RKO (cell line): ENCODE results near the gene NXPH4.

ENCODE experiments used
- DNase-seq: peaks from one replicate; pipeline ENCODE4 v3.0.0-alpha.2; 2016; ENCODE audit warnings: low spot score

Gene NXPH4

DNA sequence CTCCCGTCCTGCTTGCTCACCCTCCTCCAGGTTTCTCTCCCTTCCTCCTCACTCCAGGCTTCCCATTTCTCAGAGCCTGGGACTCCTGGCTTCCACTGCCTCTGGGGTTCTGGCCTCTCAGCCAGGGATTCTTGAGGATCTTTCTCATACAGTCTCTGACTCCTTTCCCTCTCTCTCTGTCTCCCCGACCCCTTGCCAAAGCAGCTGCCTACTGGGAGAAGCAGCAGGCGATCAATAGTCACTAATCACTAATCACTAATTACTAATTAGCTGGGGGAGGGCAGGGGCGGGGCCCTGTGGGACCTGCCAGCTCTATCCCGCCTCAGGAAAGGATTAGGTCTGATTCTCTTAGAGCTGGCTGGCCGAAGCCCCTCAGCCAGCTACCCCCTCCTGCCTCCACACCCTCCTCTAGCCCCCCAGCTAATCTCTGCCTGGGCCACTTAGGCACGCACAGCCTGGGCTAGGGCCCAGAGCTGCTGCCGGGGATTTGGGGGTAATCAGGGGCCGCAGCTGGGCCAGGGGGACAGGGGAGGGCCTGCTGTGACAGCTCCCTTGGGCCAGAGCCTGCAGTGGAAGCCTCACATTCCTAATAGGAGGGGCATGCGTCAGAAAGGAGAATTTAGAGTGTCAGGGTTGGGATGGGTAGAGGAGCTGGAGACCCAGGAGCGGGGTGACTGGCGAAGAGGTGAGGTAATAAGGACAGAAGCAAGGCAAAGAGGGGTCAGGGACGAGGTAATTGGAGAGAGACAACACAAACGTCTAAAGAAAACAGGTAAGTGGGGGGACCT is 2.8 kb downstream of the NXPH4 start:
- DNase-seq: no peak

DNA sequence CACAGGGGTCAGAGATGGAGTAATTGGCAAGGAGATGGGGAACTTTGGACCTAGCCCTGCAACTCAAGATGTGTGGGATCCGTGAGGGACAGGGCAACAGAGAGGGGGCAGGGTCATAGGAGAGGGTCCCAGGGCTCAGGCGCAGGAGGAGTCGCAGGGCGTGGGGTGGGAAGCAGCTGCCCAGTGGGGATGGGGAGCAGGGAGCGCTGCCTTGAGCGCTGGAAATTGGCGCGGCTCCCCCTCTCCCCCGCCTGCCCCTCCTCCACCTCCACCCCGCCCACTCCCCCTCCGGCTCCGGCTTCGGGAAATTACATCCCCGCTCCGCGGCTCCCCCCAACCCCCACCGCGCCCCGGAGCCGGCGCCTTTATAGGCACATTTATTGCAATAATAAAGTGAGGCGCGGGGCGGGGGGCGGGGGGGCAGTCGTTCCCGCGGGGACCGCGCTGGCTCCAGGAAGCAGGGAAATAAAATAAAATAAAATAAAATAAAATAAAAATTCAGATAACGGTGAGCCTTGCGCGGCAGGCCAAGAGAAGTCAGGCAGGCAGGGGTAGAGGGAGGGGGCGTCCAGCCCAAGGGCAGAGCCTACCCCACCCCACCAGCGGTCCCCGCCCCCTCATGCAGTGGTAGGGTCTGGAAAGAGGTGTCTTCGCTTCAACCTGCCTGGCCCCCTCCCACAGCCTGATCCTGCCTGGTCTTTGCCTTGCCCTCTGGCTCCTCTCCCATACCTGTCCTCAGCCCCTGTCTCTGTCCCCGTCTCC is 3.6 kb downstream of the NXPH4 start:
- no peak for DNase-seq

DNA sequence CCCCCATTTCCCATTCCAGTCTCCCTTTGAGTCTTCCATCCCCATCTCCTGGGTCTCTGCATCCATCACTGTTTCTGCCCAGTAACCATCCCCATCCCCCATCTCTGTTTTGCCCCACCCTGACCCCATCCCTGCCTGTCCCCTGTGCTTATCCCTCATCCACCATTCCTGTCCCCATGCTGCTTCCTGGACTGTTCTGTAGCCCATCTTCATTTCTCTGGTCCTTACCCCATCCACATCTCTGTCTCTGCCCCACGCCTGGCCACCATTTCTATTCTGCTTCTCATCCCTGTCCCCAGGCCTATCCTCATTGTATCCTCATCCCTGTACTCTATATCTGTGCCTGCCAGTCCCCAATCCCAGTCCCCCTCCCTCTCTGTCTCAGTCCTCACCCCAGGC is 4.2 kb downstream of the NXPH4 start:
- no peak for DNase-seq

DNA sequence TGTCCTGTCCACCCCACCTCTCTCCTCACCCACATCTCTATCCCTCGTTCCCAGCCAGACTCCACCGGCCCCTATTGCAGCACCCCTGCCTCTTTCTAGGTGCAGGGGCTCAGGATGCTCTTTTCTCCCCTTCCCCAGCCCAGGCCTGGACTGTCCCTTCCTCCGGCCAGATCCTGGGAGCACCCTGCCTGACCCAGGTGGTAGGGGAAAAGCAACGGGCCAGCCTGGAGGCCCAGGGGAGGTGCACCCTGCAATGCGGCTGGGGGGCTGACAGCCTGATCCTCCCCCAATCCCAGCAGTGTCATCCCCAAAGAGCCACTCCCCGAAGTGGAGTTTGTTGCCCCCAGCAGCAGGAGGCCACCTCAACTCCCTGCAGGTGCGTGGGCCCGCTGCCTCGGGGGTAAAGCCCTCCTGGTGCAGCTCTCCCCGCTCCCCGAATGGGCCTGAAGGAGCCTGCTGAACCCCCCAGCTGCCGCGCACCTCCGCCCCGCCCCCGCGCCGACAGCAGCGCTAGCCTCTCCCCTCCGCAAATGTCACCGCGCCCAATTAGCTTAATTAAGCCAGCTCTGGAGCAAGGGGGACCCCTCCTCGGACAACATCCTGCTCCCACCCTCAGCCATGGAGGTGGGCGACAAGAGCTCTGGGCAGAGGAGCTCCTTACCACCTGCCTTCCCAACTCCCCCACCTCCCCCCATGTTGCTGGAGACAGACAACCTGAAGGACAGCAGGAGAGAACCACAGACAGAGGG is 4.7 kb downstream of the NXPH4 start:
- DNase-seq: no peak

DNA sequence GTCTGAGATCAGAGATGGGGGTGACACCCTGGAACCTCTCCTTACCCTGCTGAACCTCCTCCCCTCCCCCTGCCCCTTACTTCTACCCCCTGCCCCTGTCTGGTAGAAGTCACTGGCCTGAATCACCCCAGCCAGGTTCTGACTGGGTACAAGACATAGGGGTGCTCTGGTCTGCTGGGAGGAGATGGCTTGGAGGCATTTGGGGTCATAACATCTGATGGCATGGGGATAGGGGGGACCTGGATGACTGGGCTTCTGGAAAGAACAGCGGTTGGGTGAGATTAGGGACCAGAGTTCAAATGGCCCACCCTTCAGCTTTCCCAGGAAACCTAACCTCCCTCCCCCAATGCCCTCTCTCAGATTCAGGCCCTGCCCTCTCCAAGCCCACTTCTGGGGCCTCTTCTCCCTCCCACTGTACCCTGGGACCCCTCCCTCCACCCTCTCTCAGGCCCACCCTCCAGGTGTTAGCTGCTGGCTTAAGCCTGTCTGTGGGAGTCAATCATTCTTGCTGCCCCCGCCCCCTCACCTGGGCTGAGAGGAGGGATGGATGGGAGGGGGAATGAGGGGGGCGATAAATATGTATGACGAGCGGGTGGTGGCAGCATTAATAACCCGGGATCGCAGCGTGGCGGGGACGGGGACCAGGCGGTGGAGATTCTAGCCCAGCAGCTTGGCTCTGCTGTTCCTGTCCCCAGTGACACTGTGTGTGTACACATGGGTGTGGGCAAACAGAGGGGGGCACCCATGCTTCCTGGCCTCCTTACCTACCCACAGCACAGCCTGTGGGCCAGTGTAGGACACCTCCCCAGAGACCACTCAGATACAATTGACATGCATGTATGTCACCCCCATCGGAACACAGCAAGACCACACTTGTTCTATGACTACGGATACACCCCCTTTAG is 5.9 kb downstream of the NXPH4 start:
- no peak for DNase-seq

DNA sequence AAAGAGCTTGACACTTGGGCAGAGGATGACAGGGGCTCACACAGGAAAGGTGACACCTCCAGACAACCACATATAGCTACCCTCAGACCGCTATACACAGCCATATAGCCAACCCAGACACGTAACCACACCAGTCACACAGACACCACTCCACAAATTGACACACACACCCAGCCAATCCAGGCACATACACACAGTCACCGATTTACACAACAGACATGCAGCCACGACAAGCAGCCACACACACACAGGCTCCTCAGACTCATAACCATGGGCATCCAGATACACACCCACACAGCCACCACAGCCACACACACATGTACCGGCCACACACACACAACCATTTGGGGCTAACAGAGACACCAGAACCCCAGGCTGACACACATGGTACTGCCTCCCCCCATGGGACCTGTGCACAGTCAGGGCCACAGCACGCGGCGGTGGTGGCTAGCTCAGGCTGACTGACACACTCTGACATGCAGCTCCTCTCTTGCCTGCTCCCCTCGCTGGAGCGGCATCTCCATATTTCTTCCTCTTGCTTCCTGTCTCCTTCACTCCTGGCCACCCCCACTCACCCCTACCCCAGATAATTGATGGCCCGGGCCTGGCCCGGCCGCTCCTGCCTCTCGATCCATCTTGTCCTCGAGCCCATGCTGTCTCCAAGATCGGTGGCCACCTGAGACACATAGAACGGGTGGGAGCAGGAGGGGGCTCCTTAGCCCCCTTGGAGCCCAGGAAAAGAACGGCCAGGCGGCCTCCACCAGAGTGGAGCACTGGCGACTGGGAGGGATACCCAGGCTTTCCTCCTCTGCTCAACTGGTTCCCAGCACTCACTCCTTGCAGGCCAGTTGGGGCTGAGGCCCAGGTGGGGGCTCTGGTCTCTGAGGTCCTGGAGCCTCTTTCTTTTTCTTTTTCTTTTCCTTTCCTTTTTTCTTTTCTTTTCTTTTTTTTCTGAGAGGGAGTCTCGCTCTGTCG is 6.9 kb downstream of the NXPH4 start:
- no peak for DNase-seq

DNA sequence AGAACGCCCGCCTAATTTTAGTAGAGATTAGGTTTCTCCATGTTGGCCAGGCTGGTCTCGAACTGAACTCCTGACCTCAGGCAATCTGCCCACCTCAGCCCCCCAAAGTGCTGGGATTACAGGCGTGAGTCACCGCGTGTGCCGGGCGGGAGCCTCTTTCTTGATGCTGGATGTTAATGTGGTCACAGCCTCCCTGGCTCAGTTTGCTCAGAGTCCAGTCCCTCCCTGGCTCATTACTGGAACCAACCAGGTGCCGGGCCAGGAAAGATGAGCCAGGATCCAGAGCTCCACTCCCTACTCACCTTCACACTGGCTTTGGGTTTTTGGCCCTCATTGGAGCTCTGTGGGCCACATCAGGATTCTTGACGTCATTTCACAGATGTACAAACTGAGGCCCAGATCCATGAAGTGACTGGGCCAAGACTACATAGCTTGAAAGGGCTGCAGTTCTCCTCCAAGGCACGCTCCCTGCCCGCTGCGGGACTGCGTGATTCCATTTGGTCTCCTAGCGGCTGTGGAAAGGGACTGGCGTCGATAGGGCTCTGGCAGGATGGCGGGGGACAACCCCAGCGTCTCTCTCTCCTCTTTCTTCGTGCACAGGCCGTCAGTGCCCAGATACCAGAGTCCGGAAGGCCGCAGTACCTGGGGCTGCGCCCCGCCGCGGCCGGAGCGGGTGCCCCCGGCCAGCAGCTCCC is 7.8 kb downstream of the NXPH4 start:
- DNase-seq: no peak

DNA sequence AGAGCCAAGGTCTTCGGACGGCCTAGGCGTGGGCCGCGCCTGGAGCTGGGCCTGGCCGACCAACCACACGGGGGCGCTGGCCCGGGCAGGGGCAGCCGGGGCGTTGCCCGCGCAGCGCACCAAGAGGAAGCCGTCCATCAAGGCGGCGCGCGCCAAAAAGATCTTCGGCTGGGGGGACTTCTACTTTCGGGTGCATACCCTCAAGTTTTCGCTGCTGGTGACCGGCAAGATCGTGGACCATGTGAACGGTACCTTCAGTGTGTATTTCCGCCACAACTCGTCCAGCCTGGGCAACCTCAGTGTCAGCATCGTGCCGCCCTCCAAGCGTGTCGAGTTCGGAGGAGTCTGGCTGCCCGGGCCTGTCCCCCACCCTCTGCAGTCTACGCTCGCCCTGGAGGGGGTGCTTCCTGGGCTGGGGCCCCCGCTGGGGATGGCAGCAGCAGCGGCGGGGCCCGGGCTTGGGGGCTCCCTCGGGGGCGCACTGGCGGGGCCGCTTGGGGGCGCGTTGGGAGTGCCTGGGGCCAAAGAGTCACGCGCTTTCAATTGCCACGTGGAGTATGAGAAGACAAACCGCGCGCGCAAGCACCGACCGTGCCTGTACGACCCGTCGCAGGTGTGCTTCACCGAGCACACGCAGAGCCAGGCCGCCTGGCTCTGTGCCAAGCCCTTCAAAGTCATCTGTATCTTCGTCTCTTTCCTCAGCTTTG is 8.5 kb downstream of the NXPH4 start:
- no peak for DNase-seq

DNA sequence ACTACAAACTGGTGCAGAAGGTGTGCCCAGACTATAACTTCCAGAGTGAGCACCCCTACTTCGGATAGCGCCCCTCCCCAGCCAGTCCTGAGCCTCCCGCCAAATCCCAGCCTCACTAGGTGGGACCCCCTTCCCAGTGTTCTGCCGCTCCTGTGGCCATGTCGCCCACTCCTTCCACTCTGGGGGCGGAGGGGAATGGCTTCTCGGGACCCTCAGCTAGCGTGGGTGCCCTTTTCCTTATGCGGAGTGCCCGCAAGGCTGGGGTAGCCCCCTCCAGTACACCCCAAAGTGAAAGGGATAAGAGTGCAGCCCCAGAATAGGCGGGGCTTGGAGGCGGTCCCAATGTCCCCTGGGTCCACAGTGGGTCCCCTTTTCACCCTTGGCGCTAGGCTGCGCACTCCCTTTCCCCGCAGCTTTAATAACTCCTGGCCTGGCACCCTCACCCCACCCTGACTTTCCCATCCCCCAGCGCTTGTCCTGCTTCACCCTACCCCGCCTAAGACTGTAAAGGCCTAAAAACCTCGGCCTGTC is 9.2 kb downstream of the NXPH4 start:
- DNase-seq: no peak

DNA sequence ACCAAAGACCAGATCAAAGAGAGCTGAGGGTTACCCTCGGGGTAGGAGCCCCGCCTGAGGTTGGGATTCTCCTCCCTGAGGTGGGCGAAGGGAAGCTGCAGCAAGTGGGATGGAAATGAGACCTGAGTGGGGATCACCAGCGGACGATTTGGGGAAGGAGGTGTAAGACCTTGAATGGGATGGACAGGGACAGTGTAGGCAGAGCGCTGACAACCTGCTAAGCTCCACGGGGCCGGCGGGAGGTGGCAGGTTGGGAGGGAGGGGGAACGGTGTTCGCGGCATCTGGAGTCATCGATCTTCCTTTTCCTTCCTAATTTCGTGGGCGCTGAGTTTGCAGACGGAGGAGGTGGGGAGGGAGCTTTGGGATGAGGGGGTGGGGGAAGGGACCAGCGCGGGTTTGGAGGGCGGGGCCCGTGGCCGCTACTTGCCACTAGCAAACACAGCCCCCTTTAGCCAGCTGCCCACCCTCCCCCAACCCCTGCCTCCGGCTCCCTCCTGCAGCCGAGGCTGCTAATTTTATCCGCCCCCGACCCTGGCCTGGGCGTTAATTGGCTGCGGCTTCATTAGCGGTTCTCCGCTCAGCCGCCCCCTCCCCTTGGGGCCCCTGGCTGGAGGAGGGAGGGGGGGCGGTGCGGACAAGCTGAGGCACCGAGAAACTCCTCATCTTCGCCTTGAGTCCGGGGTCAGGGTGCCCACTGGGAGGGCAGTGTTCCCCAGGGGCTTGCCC is 10.2 kb downstream of the NXPH4 start:
- no peak for DNase-seq

DNA sequence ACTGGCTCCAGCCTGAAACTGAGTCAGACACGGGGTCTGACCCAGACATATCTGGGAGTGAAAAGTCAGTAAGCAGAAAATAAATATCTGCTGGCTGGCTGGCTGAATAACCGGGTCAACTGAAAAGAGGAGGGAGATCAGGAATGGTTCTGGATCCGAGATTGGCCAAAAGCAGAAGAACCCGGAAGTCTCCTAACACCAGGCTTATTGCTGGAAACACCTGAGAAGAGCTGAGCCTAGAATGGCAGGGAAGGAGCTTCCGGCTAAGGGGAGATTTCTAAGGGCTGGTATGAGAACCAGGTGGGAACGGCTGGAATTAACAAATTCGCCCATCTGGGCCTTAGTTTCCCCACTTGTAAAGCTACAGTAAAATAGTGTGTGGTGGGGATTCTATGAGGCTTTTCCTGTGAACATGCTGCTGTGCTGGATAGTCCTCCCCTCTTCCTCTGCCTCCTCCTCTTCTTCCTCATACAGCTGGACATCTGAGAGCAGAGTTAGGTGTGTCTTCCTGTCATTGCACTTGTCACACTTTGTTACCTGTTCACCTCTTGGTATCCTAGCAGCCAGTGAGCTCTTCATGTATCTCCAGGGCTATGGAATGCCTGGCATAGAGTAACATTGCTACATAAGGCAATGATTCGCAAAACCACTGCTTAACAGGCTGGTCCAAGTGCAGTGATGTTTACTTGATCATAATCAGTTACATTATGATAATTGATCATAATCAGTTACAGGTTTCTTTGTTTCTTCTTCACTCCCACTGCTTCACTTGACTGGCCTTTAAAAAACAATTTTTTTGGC is 10.9 kb downstream of the NXPH4 start:
- DNase-seq: no peak

DNA sequence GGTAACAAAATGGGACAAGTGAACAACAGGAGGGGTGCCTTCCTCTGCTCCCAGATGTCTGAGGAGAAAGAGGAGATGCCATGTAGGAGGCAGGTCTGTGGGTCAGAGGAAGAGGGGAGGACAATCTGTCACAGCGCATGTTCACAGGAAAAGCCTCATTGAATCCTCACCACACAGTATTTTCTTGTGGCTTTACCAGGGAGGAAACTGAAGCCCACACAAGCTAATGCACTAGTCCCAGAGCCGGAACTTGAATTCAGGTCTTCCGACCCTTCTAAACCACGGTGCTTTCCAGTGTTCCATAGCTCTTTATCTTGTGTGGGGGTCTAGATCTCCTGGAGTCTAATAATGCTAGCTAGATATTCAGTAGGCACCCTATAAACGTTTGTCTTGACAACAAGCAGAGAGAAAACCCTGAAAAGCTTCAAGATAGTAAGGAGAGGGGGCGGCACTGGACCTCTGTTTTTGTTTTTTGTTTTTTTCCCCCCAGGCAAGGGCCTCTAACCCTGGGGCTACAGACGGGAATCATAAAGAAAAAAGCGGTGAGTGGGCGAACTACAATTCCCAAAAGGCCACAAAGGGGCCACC is 12.5 kb downstream of the NXPH4 start:
- DNase-seq: peak; percentile 41

DNA sequence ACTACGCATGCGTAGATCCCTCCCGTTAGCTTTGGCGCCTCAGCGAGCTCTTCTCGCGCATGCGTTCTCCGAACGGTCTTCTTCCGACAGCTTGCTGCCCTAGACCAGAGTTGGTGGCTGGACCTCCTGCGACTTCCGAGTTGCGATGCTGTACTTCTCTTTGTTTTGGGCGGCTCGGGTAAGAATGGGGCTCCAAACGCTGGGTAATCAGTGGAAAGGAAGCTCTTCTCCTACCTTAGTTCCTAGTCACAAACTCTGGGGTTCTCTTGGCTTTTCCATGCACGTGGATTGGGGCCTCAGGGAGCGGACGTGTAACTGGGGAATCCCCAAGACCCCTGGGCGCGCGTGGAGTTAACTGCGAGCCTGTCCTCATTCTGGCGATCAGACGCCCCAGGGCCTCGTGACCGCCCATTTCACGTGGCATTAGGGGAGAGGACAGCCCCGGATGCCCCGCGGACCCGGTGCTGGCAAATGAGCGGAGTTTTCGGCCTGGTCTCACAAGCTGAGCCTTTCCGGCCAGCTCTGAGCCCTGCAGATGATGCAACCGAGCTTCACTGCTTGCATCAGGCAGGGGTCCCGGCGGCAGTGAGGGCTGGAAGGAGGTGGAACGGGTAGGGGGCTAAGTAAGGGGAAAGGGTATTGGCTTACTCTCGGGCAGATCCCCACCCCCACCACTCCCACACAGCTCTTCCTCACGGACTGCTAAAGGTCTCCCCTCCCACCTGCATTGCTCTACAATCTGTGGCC is 13.2 kb downstream of the NXPH4 start, which contains the start of gene SHMT2:
TSS of gene SHMT2 (plus strand) at position 78 of the 747 bp plus-strand sequence. CDS start at position 146, 68 bp downstream.
- peak; percentile 99 for DNase-seq

DNA sequence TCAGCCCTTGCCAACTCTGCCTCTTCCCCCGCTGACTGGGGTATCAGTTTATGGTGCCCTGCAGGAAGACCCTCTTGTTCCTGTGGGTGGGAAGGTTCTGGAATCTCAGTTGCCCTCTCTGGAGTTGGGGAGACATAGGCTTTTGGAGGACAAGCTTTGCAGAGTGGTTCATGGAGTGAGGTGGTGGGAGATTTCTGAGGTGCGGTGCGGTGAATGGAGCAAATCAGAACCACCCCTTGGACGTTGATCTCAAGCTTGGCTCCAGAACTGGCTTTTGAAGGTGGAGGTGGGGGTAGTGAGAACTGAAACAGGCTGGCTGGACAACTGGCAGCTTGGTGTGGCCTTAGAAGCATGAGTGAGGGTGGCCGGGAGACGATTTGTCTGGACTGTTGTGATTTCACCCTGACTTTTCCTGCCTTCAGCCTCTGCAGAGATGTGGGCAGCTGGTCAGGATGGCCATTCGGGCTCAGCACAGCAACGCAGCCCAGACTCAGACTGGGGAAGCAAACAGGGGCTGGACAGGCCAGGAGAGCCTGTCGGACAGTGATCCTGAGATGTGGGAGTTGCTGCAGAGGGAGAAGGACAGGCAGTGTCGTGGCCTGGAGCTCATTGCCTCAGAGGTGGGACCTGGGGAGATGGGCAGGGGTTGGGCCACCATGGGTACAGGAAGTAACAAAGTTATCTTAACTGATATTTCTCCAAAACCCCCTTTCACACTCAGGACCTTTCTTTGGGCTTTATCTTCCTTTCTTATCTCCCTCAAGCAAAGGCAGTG is 14.0 kb downstream of the NXPH4 start:
- DNase-seq: no peak

DNA sequence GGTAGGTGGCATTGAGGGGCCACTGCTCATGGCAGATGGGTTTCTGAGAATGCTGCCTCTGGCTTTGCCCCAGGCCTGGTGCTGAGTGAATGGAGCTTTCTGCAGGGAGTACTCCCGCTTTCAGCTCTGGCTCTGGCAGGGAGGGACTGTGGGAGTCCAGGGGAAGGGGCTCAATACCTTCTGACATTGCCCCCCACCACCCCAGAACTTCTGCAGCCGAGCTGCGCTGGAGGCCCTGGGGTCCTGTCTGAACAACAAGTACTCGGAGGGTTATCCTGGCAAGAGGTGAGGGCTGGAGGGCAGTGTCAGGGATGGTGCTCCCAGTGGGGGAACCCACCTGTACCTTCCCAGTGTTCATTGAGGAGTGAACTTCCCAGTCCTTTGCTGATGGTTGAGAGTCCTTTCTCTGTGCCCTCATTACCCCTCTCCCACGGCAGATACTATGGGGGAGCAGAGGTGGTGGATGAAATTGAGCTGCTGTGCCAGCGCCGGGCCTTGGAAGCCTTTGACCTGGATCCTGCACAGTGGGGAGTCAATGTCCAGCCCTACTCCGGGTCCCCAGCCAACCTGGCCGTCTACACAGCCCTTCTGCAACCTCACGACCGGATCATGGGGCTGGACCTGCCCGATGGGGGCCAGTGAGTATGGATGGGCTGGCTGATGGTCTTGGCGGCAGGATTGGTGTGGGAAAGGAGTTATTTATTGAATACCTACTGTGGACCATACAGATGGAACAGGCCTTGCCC is 14.9 kb downstream of the NXPH4 start:
- DNase-seq: no peak
